Heart right ventricle (tissue), 16 donors: Measurements from ENCODE around the gene STRN3. TPM values are rescaled to one million over a fixed set of nuclear protein-coding genes. Genes with fewer than 3 reads are reported as not detected.
"Not testable (repeated sequence)": the region's sequence is repeated elsewhere in the genome, so short reads cannot be mapped to it uniquely, and the experiment has no call there.

Experiments
- ATAC-seq, 8 donors: fragments of 200-7000 bp; cut with Tn5 transposase; one replicate each; pipeline ENCODE4 v1.9.1; 2020; ENCODE audit warnings: mild to moderate bottlenecking in 8 of 8, moderate library complexity in 8 of 8, moderate number of reproducible peaks in 1 of 8
- DNase-seq, 2 donors: peaks; one replicate each; pipeline ENCODE4 v3.0.0-alpha.2; 2020
- H3K27ac ChIP-seq, 10 donors: fragments of 200-600 bp; sonication (generic) in 2 of 10; one replicate each; pipeline versions ENCODE4 v1.5.0 to v1.8.0; 2020 to 2022; ENCODE audit warnings: mild to moderate bottlenecking in 3 of 10
- H3K27me3 ChIP-seq, 7 donors: fragments of 200-600 bp; one replicate each; pipeline ENCODE4 v1.8.0; 2021 to 2022; ENCODE audit warnings: mild to moderate bottlenecking in 2 of 7
- H3K36me3 ChIP-seq, 9 donors: fragments of 200-600 bp; sonication (generic) in 1 of 9; one replicate each; pipeline versions ENCODE4 v1.5.0 to v1.8.0; 2020 to 2022; ENCODE audit warnings: mild to moderate bottlenecking in 2 of 9
- H3K4me1 ChIP-seq, 9 donors: fragments of 200-600 bp; sonication (generic) in 1 of 9; one replicate each; pipeline versions ENCODE4 v1.5.0 to v1.8.0; 2020 to 2022; ENCODE audit warnings: mild to moderate bottlenecking in 4 of 9
- H3K4me3 ChIP-seq, 10 donors: fragments of 200-600 bp; sonication (generic) in 2 of 10; one replicate each; pipeline versions ENCODE4 v1.5.0 to v1.8.0; 2020 to 2022; ENCODE audit warnings: mild to moderate bottlenecking in 7 of 10, moderate library complexity in 2 of 10
- H3K9me3 ChIP-seq, 11 donors: fragments of 200-600 bp in 10 of 11; sonication (generic) in 2 of 11; one replicate each; pipeline versions ENCODE4 v1.5.0 to v1.8.0; 2013 to 2022; ENCODE audit warnings: mild to moderate bottlenecking in 2 of 11, control low read depth in 1 of 11, moderate library complexity in 1 of 11
- WGBS, 2 donors: extraction: QIAGEN DNeasy Blood & Tissue Kit; methylation state at CpG; one replicate each; pipeline ENCODE4 v1.1.7; 2013; ENCODE audit warnings: inconsistent platforms in 1 of 2; 5-methylcytosine and 5-hydroxymethylcytosine counted together
- intact Hi-C, 10 donors: fragments of 100-400 bp; cut with DNase I; formaldehyde crosslinking; loops; one replicate each; pipeline versions ENCODE4 v1.11.1 to v1.14.2; 2022
- polyA plus RNA-seq, 2 donors: library from polyadenylated mRNA; stranded (reverse); fragments of 200-250 nt; gene quantifications; one replicate each; pipeline ENCODE4 v1.2.3, GENCODE V29; 2013
- total RNA-seq, 10 donors: library from RNA; stranded (reverse); fragmentation: NEBNext Ultra II Directional in 3 of 10; extraction: Animal tissue kit (Norgen Biotek cat#: 25700) in 3 of 10; gene quantifications; one replicate each; pipeline versions ENCODE4 v1.2.1 to v1.2.4, GENCODE V29; 2021 to 2023
- TF ChIP-seq, protein P1 (sequence below), 9 donors: fragments of 200-600 bp; sonication (generic) in 2 of 9; IDR thresholded peaks; one replicate each; pipeline versions ENCODE4 v1.5.0 to v1.8.0; 2021 to 2022; ENCODE audit warnings: antibody characterized with exemption in 9 of 9, mild to moderate bottlenecking in 5 of 9, moderate library complexity in 1 of 9
- donor health status: Arrhythmogenic right ventricular cardiomyopathy.
- donor health status: ischemic (EF 13 %, LVEDD 7.1; RV severe dilation, severe dysfunction).
- donor health status: healthy with polysubstance abuse.
- donor health status: DM: no; HTN: yes; CAD: no.
- donor health status: DM: no; HTN: no; CAD: no.
- donor health status: ischemic (EF 25% LVEDD 6.9; RV normal size, moderate dysfunction).
- donor health status: ischemic (EF 25% LVEDD 5.7; RV mildly dilated, moderate dysfunction).
- donor health status: healthy.
- donor health status: DM: yes; HTN: yes; CAD: no.
- donor health status: Ischemic cardiomyopathy.
- donor health status: ischemic (EF 35%, LVEDD 5.7; RV mildly dilated, moderate dysfunction).
- donor health status: nonischemic (EF 11% LVEDD 7.7; RV severe dilation, severe dysfunction).
- donor health status: DM: yes; HTN: yes; CAD: no.
- donor health status: PGD.
- donor health status: ischemic (EF 29% LVEDD 5.4; RV normal size, mild dysfunction).
- donor health status: nonischemic (EF 23%, LVEDD 6.1; RV moderate dilation, normal function).

STRN3 gene
- total and polyA plus RNA-seq, 12 donors, result 10.5 to 60.4 (median 50.2) TPM

DNA sequence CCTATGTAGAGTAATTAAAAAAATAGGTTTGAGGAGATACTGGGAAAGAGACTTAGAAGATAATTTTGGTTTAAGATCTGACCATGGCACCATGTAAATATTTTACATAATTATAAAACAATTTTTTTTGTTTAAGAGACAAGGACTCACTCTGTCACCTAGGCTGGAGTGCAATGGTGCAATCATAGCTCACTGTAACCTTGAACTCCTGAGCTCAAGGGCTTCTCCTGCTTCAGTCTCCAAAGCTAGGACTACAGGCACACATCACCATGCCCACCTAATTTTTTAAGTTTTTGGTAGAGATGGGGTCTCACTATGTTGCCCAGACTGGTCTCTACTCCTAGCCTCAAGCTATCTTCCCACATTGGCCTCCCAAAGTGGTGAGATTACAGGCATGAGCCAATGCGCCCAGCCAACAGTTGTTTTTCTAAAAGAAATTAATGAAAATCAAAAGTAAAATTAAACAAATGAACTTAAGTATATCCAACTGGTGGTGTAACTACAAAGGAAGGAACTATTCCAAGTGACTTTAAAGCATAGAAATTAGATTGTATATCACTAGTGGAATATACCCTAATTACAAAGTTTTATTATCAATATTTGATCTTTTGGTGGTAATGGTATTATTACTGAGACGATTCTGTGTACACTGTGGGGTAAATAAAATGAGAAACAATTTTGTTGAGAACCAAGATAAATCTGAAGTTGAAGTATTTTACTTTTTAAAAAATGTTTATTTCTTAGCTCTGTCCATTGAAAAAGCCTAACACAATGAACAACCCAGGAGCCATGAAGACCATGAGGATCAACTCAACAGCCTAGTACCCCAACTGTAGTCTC, 122.7 kb downstream of the STRN3 start:
- Histone ChIP-seq H3K4me1 (no peaks in the 10 kb centered on the region), H3K27me3 (no peaks in the 10 kb centered on the region), H3K27ac (no peak overlapping the region), H3K36me3 (peaks cover 0 to 92% (median 24%) of the 10 kb centered on the region in 9 donors), H3K4me3 (no peak overlapping the region), H3K9me3 (no peaks in the 10 kb centered on the region)
- TF ChIP-seq, protein P1, sequence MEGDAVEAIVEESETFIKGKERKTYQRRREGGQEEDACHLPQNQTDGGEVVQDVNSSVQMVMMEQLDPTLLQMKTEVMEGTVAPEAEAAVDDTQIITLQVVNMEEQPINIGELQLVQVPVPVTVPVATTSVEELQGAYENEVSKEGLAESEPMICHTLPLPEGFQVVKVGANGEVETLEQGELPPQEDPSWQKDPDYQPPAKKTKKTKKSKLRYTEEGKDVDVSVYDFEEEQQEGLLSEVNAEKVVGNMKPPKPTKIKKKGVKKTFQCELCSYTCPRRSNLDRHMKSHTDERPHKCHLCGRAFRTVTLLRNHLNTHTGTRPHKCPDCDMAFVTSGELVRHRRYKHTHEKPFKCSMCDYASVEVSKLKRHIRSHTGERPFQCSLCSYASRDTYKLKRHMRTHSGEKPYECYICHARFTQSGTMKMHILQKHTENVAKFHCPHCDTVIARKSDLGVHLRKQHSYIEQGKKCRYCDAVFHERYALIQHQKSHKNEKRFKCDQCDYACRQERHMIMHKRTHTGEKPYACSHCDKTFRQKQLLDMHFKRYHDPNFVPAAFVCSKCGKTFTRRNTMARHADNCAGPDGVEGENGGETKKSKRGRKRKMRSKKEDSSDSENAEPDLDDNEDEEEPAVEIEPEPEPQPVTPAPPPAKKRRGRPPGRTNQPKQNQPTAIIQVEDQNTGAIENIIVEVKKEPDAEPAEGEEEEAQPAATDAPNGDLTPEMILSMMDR (IDR thresholded peaks at IDR 0.05), result no peak
- DNase-seq, result no peak
- intact Hi-C loops, result loop anchor here in 3 of 10 donors (10.0 kb wide), 1 partner anchor 249 kb away; no protein-coding TSS in a partner anchor
- 95% methylated on average over 2 of the region's 2 CpGs for WGBS, 2 donors
- no peak for ATAC-seq

DNA sequence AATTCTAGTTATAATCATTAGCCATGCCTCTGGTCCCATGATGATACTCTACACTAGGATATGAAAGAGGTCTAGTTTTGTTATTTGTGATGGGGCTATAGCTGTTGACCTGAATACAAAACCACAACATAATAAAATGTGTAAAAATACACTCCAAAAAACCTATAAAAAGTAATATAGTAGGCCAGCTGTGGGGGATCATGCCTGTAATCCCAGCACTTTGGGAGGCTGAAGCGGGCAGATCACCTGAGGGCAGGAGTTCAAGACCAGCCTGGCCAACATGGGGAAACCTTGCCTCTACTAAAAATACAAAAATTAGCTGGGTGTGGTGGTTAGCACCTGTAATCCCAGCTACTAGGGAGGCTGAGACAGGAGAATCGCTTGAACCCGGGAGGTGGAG, 129.1 kb downstream of the STRN3 start:
- ATAC-seq, H3K4me3 ChIP-seq, H3K4me1 ChIP-seq, DNase-seq, H3K9me3 ChIP-seq, H3K27me3 ChIP-seq, intact Hi-C loops, H3K27ac ChIP-seq: not testable (repeated sequence)
- 89 to 96% methylated on average over 3 of the region's 3 CpGs for WGBS, 2 donors
- peaks cover 0 to 81% (median 14%) of the 10 kb centered on the region in 9 donors for H3K36me3 ChIP-seq

DNA sequence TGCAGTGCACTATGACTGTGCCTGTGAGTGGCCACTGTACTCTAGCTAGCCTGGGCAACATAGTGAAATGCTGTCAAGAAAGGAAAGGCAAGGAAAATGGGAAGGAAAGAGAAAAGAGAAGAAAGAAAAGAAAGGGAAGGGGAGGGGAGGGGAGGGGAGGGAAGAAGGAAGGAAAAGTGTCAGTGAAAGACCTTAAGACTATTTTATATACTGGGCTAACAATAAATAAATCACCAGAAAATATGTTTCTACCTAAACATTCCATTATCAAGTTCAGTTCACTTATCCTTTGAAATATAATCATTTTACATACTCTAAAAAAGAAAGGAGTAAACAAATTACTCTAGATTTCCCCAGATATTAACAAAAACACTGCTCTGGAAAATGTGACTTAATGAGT, 129.7 kb downstream of the STRN3 start:
- peaks cover 0 to 5% (median 0%) of the 10 kb centered on the region in 9 donors for H3K4me1 ChIP-seq
- H3K9me3 ChIP-seq, result no peaks in the 10 kb centered on the region
- no peak overlapping the region for H3K27ac ChIP-seq
- DNase-seq, result no peak
- ATAC-seq, result no peak
- TF ChIP-seq, protein P1 (IDR thresholded peaks at IDR 0.05), result no peak
- peaks cover 0 to 79% (median 14%) of the 10 kb centered on the region in 9 donors for H3K36me3 ChIP-seq
- H3K4me3 ChIP-seq, result no peak overlapping the region
- no peaks in the 10 kb centered on the region for H3K27me3 ChIP-seq
- intact Hi-C loops, result no loop called here

DNA sequence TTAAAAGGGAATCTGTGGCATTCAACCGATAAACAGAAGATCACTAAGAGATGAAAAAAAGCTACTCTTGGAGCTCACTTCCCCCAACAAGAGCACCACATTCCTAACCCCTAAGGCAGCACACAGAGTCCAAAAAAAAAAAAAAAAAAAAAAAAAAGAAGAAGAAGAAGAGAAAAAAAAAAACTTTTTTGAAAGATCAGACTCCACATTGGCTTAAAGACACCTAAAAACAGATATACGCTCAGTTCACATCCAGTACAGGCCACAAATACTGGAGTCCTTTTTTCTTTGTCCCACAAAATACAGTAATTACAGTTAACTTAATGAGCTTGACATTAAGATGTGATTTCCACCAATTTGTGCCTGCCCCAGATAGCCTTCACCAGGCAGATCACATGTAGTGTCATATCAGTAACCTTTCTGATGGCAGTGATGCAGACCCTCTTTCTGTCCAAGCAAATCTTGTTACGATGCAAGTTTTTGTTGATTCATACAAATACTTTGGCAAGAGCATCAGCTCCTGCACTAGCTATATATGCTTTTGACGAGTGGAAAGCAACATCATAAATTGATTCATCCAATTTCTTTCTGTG, 131.2 kb downstream of the STRN3 start:
- 92 to 93% methylated on average over 4 of the region's 4 CpGs for WGBS, 2 donors
- ATAC-seq (no peak), DNase-seq (no peak)
- Histone ChIP-seq H3K36me3 (peaks cover 0 to 70% (median 14%) of the 10 kb centered on the region in 9 donors), H3K27me3 (no peaks in the 10 kb centered on the region), H3K27ac (no peak overlapping the region), H3K4me3 (no peak overlapping the region), H3K4me1 (peaks cover 0 to 5% (median 0%) of the 10 kb centered on the region in 9 donors), H3K9me3 (no peaks in the 10 kb centered on the region)
- TF ChIP-seq, protein P1 (IDR thresholded peaks at IDR 0.05), result no peak
- intact Hi-C loops, result no loop called here
